Heart left ventricle (tissue), 13 donors: Measurements from ENCODE around the gene APLN.

Experiments
- CTCF ChIP-seq, 12 donors: fragments of 200-600 bp; sonication (generic) in 4 of 12; IDR thresholded peaks; one replicate each; pipeline versions ENCODE4 v1.5.0 to v1.8.0; 2018 to 2022; ENCODE audit warnings: antibody characterized with exemption in 12 of 12, mild to moderate bottlenecking in 5 of 12
- POLR2A ChIP-seq, 2 donors: fragments of 450-650 bp; IDR thresholded peaks; one replicate each; pipeline ENCODE4 v1.6.1; 2017; ENCODE audit warnings: antibody characterized with exemption in 2 of 2, mild to moderate bottlenecking in 2 of 2, moderate library complexity in 2 of 2
- donor health status: ischemic (EF 13 %, LVEDD 7.1; RV severe dilation, severe dysfunction).
- donor health status: DM: no; HTN: yes; CAD: no.
- donor health status: DM: no; HTN: no; CAD: no.
- donor health status: ischemic (EF 25% LVEDD 6.9; RV normal size, moderate dysfunction).
- donor health status: ischemic (EF 25% LVEDD 5.7; RV mildly dilated, moderate dysfunction).
- donor health status: ischemic (EF 35%, LVEDD 5.7; RV mildly dilated, moderate dysfunction).
- donor health status: nonischemic (EF 11% LVEDD 7.7; RV severe dilation, severe dysfunction).
- donor health status: DM: yes; HTN: yes; CAD: no.
- donor health status: PGD.
- donor health status: ischemic (EF 29% LVEDD 5.4; RV normal size, mild dysfunction).
- donor health status: nonischemic (EF 23%, LVEDD 6.1; RV moderate dilation, normal function).

- no peak for TF ChIP-seq CTCF (IDR thresholded peaks at IDR 0.05)
- no peak for TF ChIP-seq POLR2A (IDR thresholded peaks at IDR 0.05)
Observed at GRCh38 chrX:129661369-129661768, 6.6 kb upstream of the APLN start.
